Left lung (tissue), 10 donors: Measurements from ENCODE around the gene ESR1. TPM values are rescaled to one million over a fixed set of nuclear protein-coding genes. Genes with fewer than 3 reads are reported as not detected.

Experiments used
- ATAC-seq: fragments of 200-7000 bp; cut with Tn5 transposase; one replicate; pipeline ENCODE4 v1.9.1; 2020; ENCODE audit warnings: moderate library complexity
- DNase-seq, 4 donors: peaks; one replicate each; pipeline ENCODE4 v3.0.0-alpha.2; 2013 to 2020
- H3K27ac ChIP-seq, 2 donors: fragments of 200-600 bp; sonication (generic) in 1 of 2; one replicate each; pipeline versions ENCODE4 v1.5.0 to v1.8.0; 2020 to 2021
- H3K27me3 ChIP-seq, 2 donors: fragments of 200-600 bp; sonication (generic) in 1 of 2; one replicate each; pipeline versions ENCODE4 v1.5.0 to v1.8.0; 2020 to 2021
- H3K36me3 ChIP-seq, 2 donors: fragments of 200-600 bp; sonication (generic) in 1 of 2; one replicate each; pipeline versions ENCODE4 v1.5.0 to v1.8.0; 2020 to 2021
- H3K4me1 ChIP-seq, 2 donors: fragments of 200-600 bp; one replicate each; pipeline ENCODE4 v1.8.0; 2021
- H3K4me3 ChIP-seq, 2 donors: fragments of 200-600 bp; sonication (generic) in 1 of 2; one replicate each; pipeline versions ENCODE4 v1.5.0 to v1.8.0; 2020 to 2021; ENCODE audit warnings: mild to moderate bottlenecking in 1 of 2
- H3K9me3 ChIP-seq, 2 donors: fragments of 200-600 bp; sonication (generic) in 1 of 2; one replicate each; pipeline versions ENCODE4 v1.5.0 to v1.8.0; 2020 to 2021
- CTCF ChIP-seq, 2 donors: fragments of 200-600 bp; sonication (generic) in 1 of 2; IDR thresholded peaks; one replicate each; pipeline versions ENCODE4 v1.5.0 to v1.8.0; 2021; ENCODE audit warnings: antibody characterized with exemption in 2 of 2
- intact Hi-C, 2 donors: fragments of 100-400 bp; cut with DNase I; formaldehyde crosslinking; loops; one replicate each; pipeline versions ENCODE4 v1.11.2 to v1.14.2; 2022
- polyA plus RNA-seq, 6 donors: library from polyadenylated mRNA; unstranded; fragments of 120-200 nt; gene quantifications; one replicate each; pipeline ENCODE4 v1.2.1, GENCODE V29; 2013; ENCODE audit not compliant: insufficient read length in 6 of 6
- total RNA-seq, 2 donors: library from RNA; stranded (reverse); fragmentation: NEBNext Ultra II Directional; extraction: Animal tissue kit (Norgen Biotek cat#: 25700); gene quantifications; one replicate each; pipeline ENCODE4 v1.2.1, GENCODE V29; 2021
- donor health status: DM: no; HTN: yes; CAD: no.
- donor health status: DM: no; HTN: no; CAD: no.

ESR1 gene
- total and polyA plus RNA-seq, 8 donors = 0.91 to 2.7 (median 1.7) TPM

GRCh38 chr6:151993364-151993763 is 185.9 kb downstream of the ESR1 start:
- Histone ChIP-seq H3K27me3 (no peaks in the 10 kb centered on the region), H3K9me3 (no peaks in the 10 kb centered on the region), H3K36me3 (no peaks in the 10 kb centered on the region), H3K4me1 (no peaks in the 10 kb centered on the region), H3K4me3 (no peak overlapping the region), H3K27ac (no peak overlapping the region)
- no peak for TF ChIP-seq CTCF (IDR thresholded peaks at IDR 0.05)
- intact Hi-C loops = no loop called here
- ATAC-seq (no peak), DNase-seq (no peak)

GRCh38 chr6:151998784-151999183 is 191.3 kb downstream of the ESR1 start:
- no peak for TF ChIP-seq CTCF (IDR thresholded peaks at IDR 0.05)
- no peaks in the 10 kb centered on the region for H3K9me3 ChIP-seq
- H3K4me3 ChIP-seq = no peak overlapping the region
- H3K27ac ChIP-seq = no peak overlapping the region
- H3K27me3 ChIP-seq = no peaks in the 10 kb centered on the region
- no peak for DNase-seq
- no peaks in the 10 kb centered on the region for H3K4me1 ChIP-seq
- no peak for ATAC-seq
- no peaks in the 10 kb centered on the region for H3K36me3 ChIP-seq
- intact Hi-C loops = no loop called here

GRCh38 chr6:151999194-151999593 is 191.7 kb downstream of the ESR1 start:
- intact Hi-C loops = no loop called here
- no peaks in the 10 kb centered on the region for H3K9me3 ChIP-seq
- no peaks in the 10 kb centered on the region for H3K4me1 ChIP-seq
- DNase-seq = no peak
- no peak overlapping the region for H3K27ac ChIP-seq
- H3K36me3 ChIP-seq = no peaks in the 10 kb centered on the region
- TF ChIP-seq CTCF (IDR thresholded peaks at IDR 0.05) = no peak
- no peaks in the 10 kb centered on the region for H3K27me3 ChIP-seq
- ATAC-seq = peak; percentile 68
- no peak overlapping the region for H3K4me3 ChIP-seq

GRCh38 chr6:152001408-152001807 is 193.9 kb downstream of the ESR1 start:
- H3K9me3 ChIP-seq = no peaks in the 10 kb centered on the region
- intact Hi-C loops = no loop called here
- H3K27me3 ChIP-seq = no peaks in the 10 kb centered on the region
- no peaks in the 10 kb centered on the region for H3K36me3 ChIP-seq
- no peaks in the 10 kb centered on the region for H3K4me1 ChIP-seq
- DNase-seq = no peak
- TF ChIP-seq CTCF (IDR thresholded peaks at IDR 0.05) = no peak
- no peak overlapping the region for H3K4me3 ChIP-seq
- H3K27ac ChIP-seq = no peak overlapping the region
- ATAC-seq = no peak

- intact Hi-C loops = no loop called here
- Histone ChIP-seq H3K4me3 (no peak overlapping the region), H3K27me3 (no peaks in the 10 kb centered on the region), H3K9me3 (no peaks in the 10 kb centered on the region), H3K27ac (no peak overlapping the region), H3K36me3 (no peaks in the 10 kb centered on the region), H3K4me1 (no peaks in the 10 kb centered on the region)
- TF ChIP-seq CTCF (IDR thresholded peaks at IDR 0.05) = no peak
- DNase-seq (no peak), ATAC-seq (peak; percentile 47)
These were observed 194.8 kb downstream of the ESR1 start for GRCh38 chr6:152002306-152002705.
